HG03378 (cell line): Measurements from ENCODE around the gene ZBTB16.

ENCODE experiments used
- ATAC-seq: cut with Tn5 transposase; IDR thresholded peaks from one replicate; pipeline ENCODE4 v1.9.1; 2021; ENCODE audit warnings: mild to moderate bottlenecking, moderate library complexity; ENCODE audit not compliant: unreplicated experiment

ZBTB16 gene

GRCh38 chr11:114273890-114274635 is 214.6 kb downstream of the ZBTB16 start:
- no peak for ATAC-seq

- no peak for ATAC-seq
These were observed 215.1 kb downstream of the ZBTB16 start for GRCh38 chr11:114274637-114275036.

GRCh38 chr11:114275280-114275679 is 215.8 kb downstream of the ZBTB16 start:
- no peak for ATAC-seq

GRCh38 chr11:114276077-114276476 is 216.6 kb downstream of the ZBTB16 start:
- no peak for ATAC-seq

- no peak for ATAC-seq
These were observed 218.3 kb downstream of the ZBTB16 start for GRCh38 chr11:114277637-114278341.

GRCh38 chr11:114278342-114279065 is 219.0 kb downstream of the ZBTB16 start:
- no peak for ATAC-seq

GRCh38 chr11:114279792-114280546 is 220.5 kb downstream of the ZBTB16 start:
- no peak for ATAC-seq

- ATAC-seq = no peak
These were observed 221.2 kb downstream of the ZBTB16 start for GRCh38 chr11:114280696-114281095.

GRCh38 chr11:114281388-114281956 is 222.0 kb downstream of the ZBTB16 start:
- no peak for ATAC-seq

GRCh38 chr11:114282488-114282887 is 223.0 kb downstream of the ZBTB16 start:
- ATAC-seq = no peak

GRCh38 chr11:114283422-114283821 is 223.9 kb downstream of the ZBTB16 start:
- no peak for ATAC-seq

- ATAC-seq = no peak
These were observed 224.5 kb downstream of the ZBTB16 start for GRCh38 chr11:114284021-114284420.

GRCh38 chr11:114284914-114285313 is 225.4 kb downstream of the ZBTB16 start:
- no peak for ATAC-seq

- ATAC-seq = no peak
These were observed 226.1 kb downstream of the ZBTB16 start for GRCh38 chr11:114285599-114285998.

- no peak for ATAC-seq
These were observed 226.7 kb downstream of the ZBTB16 start for GRCh38 chr11:114286229-114286628.

GRCh38 chr11:114287154-114287553 is 227.6 kb downstream of the ZBTB16 start:
- no peak for ATAC-seq

- no peak for ATAC-seq
These were observed 228.6 kb downstream of the ZBTB16 start for GRCh38 chr11:114288136-114288535.

GRCh38 chr11:114289779-114290178 is 230.3 kb downstream of the ZBTB16 start:
- ATAC-seq = no peak

- ATAC-seq = no peak
These were observed 231.2 kb downstream of the ZBTB16 start for GRCh38 chr11:114290503-114291235.

- no peak for ATAC-seq
These were observed 231.9 kb downstream of the ZBTB16 start for GRCh38 chr11:114291381-114291780.
